Lower leg skin (tissue), 3 donors: ENCODE results near the gene COL25A1.

Experiments used
- CTCF ChIP-seq, 3 donors: fragments of 450-650 bp; IDR thresholded peaks; one replicate each; pipeline ENCODE4 v1.5.1; 2016; ENCODE audit warnings: antibody characterized with exemption in 3 of 3, mild to moderate bottlenecking in 3 of 3, moderate library complexity in 2 of 3
- POLR2A ChIP-seq, 2 donors: fragments of 450-650 bp; IDR thresholded peaks; one replicate each; pipeline ENCODE4 v1.6.1; 2016 to 2017; ENCODE audit warnings: antibody characterized with exemption in 2 of 2, mild to moderate bottlenecking in 1 of 2, moderate library complexity in 1 of 2

GRCh38 chr4:108804648-108805273, 497.7 kb downstream of the COL25A1 start:
- TF ChIP-seq CTCF (IDR thresholded peaks at IDR 0.05) = no peak
- TF ChIP-seq POLR2A (IDR thresholded peaks at IDR 0.05) = no peak
